SK-N-SH (cell line): ENCODE measurements around the gene NEUROG2. TPM values are rescaled to one million over a fixed set of nuclear protein-coding genes. Genes with fewer than 3 reads are reported as not detected.
A peak's percentile ranks its signal among the peaks of the same experiment; 100 is the strongest.

ENCODE experiments used
- CTCF ChIA-PET: fragments of 300-600, 350-600 bp; formaldehyde crosslinking; extraction: SDS; loops from one replicate; lab custom pipeline; 2021; lab: Yijun Ruan, JAX
- POLR2A ChIA-PET: fragments of 350-600 bp; sonication (Branson Sonifier 250); formaldehyde crosslinking; extraction: SDS; loops from one replicate; lab custom pipeline; 2020; ENCODE audit warnings: antibody characterized with exemption, inconsistent platforms; lab: Yijun Ruan, JAX
- DNase-seq: peaks from one replicate; pipeline ENCODE4 v3.0.0; 2012
- H2AFZ ChIP-seq: fragments of 200-600 bp; sonication (generic); 2 replicates; pipeline ENCODE4 v1.8.1; 2016; ENCODE audit warnings: antibody characterized with exemption, mild to moderate bottlenecking, low read depth
- H3F3A ChIP-seq: fragments of 200-600 bp; sonication (generic); replicated peaks from 2 replicates; pipeline ENCODE3; 2016; ENCODE audit warnings: antibody characterized with exemption, mild to moderate bottlenecking; ENCODE audit not compliant: insufficient read depth
- H3K27ac ChIP-seq, 2 experiments: fragments of 200-500 bp in 1 of 2; fragments of 200-600 bp in 1 of 2; sonication (Bioruptor generic) in 1 of 2; sonication (generic), shearing (Covaris generic) in 1 of 2; 2 replicates each; pipeline versions ENCODE4 v1.5.1 to v1.6.1; 2014 to 2016; ENCODE audit warnings: low read depth in 2 of 2, inconsistent platforms in 1 of 2, low read length in 1 of 2, mild to moderate bottlenecking in 1 of 2, mixed read lengths in 1 of 2
- H3K27me3 ChIP-seq: fragments of 200-600 bp; sonication (generic), shearing (Covaris generic); 2 replicates; pipeline ENCODE4 v1.6.1; 2016; ENCODE audit warnings: mixed run types; ENCODE audit not compliant: insufficient read depth
- H3K36me3 ChIP-seq, 2 experiments: fragments of 200-500 bp in 1 of 2; fragments of 200-600 bp in 1 of 2; sonication (Bioruptor generic) in 1 of 2; sonication (generic) in 1 of 2; replicated peaks in 1 of 2; 2 replicates each; pipeline versions ENCODE3 to v1.5.1; 2014 to 2016; ENCODE audit warnings: low read length in 1 of 2, mild to moderate bottlenecking in 1 of 2; ENCODE audit not compliant: insufficient read depth in 2 of 2, control insufficient read depth in 1 of 2
- H3K4me1 ChIP-seq, 2 experiments: fragments of 200-500 bp in 1 of 2; fragments of 200-600 bp in 1 of 2; sonication (Bioruptor generic) in 1 of 2; sonication (generic), shearing (Covaris generic) in 1 of 2; 2 replicates each; pipeline versions ENCODE4 v1.5.1 to v1.6.1; 2014 to 2016; ENCODE audit warnings: low read depth in 1 of 2, low read length in 1 of 2, mixed run types in 1 of 2; ENCODE audit not compliant: insufficient read depth in 2 of 2, control insufficient read depth in 1 of 2
- H3K4me2 ChIP-seq: fragments of 200-600 bp; sonication (generic), shearing (Covaris generic); 2 replicates; pipeline ENCODE4 v1.6.1; 2017; ENCODE audit warnings: mixed run types
- H3K4me3 ChIP-seq, 2 experiments: fragments of 200-500 bp in 1 of 2; fragments of 200-600 bp in 1 of 2; sonication (Bioruptor generic) in 1 of 2; sonication (generic), shearing (Covaris generic) in 1 of 2; 2 replicates each; pipeline versions ENCODE4 v1.5.1 to v1.8.1; 2014 to 2016; ENCODE audit warnings: low read depth in 2 of 2, inconsistent platforms in 1 of 2, low read length in 1 of 2, mild to moderate bottlenecking in 1 of 2, mixed read lengths in 1 of 2, moderate library complexity in 1 of 2
- H3K79me2 ChIP-seq: fragments of 200-600 bp; sonication (generic); 2 replicates; pipeline ENCODE4 v1.8.1; 2017; ENCODE audit warnings: mild to moderate bottlenecking; ENCODE audit not compliant: insufficient read depth
- H3K9ac ChIP-seq: fragments of 200-600 bp; sonication (generic); 2 replicates; pipeline ENCODE4 v1.6.1; 2017; ENCODE audit warnings: mixed run types
- H3K9me2 ChIP-seq: fragments of 200-600 bp; sonication (generic); 2 replicates; pipeline ENCODE4 v1.6.1; 2017; ENCODE audit warnings: mixed run types
- H3K9me3 ChIP-seq: fragments of 200-600 bp; sonication (generic); 2 replicates; pipeline ENCODE4 v1.6.1; 2017; ENCODE audit warnings: mixed run types, mild to moderate bottlenecking, moderate library complexity
- H4K20me1 ChIP-seq: fragments of 200-600 bp; sonication (generic); 2 replicates; pipeline ENCODE4 v1.6.1; 2017; ENCODE audit warnings: mild to moderate bottlenecking, mixed run types; ENCODE audit not compliant: insufficient read depth
- CHD2 ChIP-seq: fragments of 150-350 bp; IDR thresholded peaks from 2 replicates; pipeline ENCODE4 v1.6.1; 2018; ENCODE audit warnings: low read length; ENCODE audit not compliant: partially characterized antibody
- EZH2phosphoT487 ChIP-seq: fragments of 200-600 bp; sonication (generic); IDR thresholded peaks from 2 replicates; pipeline ENCODE4 v1.6.1; 2017; ENCODE audit warnings: low read depth, mixed run types, mild to moderate bottlenecking, antibody characterized with exemption, moderate library complexity, borderline replicate concordance
- FOXJ3 ChIP-seq: sonication (generic); formaldehyde crosslinking; IDR thresholded peaks from 2 replicates; pipeline ENCODE4 v1.5.1; 2020; ENCODE audit warnings: mild to moderate bottlenecking, missing genetic modification reagents
- GABPA ChIP-seq: IDR thresholded peaks from 2 replicates; pipeline ENCODE4 v1.4.0; 2012; ENCODE audit warnings: low read depth, mild to moderate bottlenecking
- GATA2 ChIP-seq: sonication (generic); formaldehyde crosslinking; IDR thresholded peaks from 2 replicates; pipeline ENCODE4 v1.5.0; 2020; ENCODE audit warnings: mild to moderate bottlenecking, missing genetic modification reagents
- IRF3 ChIP-seq: fragments of 150-350 bp; IDR thresholded peaks from 2 replicates; pipeline ENCODE4 v1.6.1; 2016; ENCODE audit warnings: mild to moderate bottlenecking, low read depth, low read length
- MEF2A ChIP-seq: IDR thresholded peaks from 2 replicates; pipeline ENCODE4 v1.4.0; 2012; ENCODE audit warnings: low read depth, borderline replicate concordance
- MXI1 ChIP-seq: IDR thresholded peaks from 2 replicates; pipeline ENCODE4 v1.6.1; 2012; ENCODE audit warnings: mild to moderate bottlenecking, low read depth, low read length, improper control_type of control experiment
- NFIC ChIP-seq: IDR thresholded peaks from 2 replicates; pipeline ENCODE4 v1.4.0; 2012; ENCODE audit warnings: borderline replicate concordance
- NRF1 ChIP-seq: IDR thresholded peaks from 2 replicates; pipeline ENCODE4 v1.6.1; 2012; ENCODE audit warnings: low read depth, mild to moderate bottlenecking, low read length
- RCOR1 ChIP-seq: fragments of 150-350 bp; IDR thresholded peaks from 2 replicates; pipeline ENCODE4 v1.6.1; 2017; ENCODE audit warnings: antibody characterized with exemption, low read length
- REST ChIP-seq: IDR thresholded peaks from 2 replicates; pipeline ENCODE4 v1.6.1; 2012; ENCODE audit warnings: mild to moderate bottlenecking, low read depth, low read length, moderate library complexity
- TEAD4 ChIP-seq: IDR thresholded peaks from 2 replicates; pipeline ENCODE4 v1.4.0; 2012; ENCODE audit warnings: mild to moderate bottlenecking, borderline replicate concordance; ENCODE audit not compliant: insufficient read depth
- USF1 ChIP-seq: IDR thresholded peaks from 2 replicates; pipeline ENCODE4 v1.4.0; 2012; ENCODE audit warnings: low read depth, borderline replicate concordance
- WGBS: methylation state at CpG from one replicate; pipeline ENCODE4 v1.1.6; 2017; ENCODE audit warnings: low lambda C conversion rate; 5-methylcytosine and 5-hydroxymethylcytosine counted together
- polyA plus RNA-seq, 3 experiments: library from polyadenylated mRNA; depleted of rRNA; stranded (reverse); fragments of >200 nt; gene quantifications; 2 replicates each; pipeline ENCODE4 v1.2.3, GENCODE V29; 2012

Gene NEUROG2
- not detected in 2 replicates for polyA plus RNA-seq (2012; rRNA removed)
- 0.03 TPM in 1 of 2 replicates, not detected in the other for polyA plus RNA-seq (2012; cell fraction: cytosol; rRNA removed)
- 0.04 TPM in 1 of 2 replicates, not detected in the other for polyA plus RNA-seq (2012; cell fraction: nucleus; rRNA removed)

GRCh38 chr4:112516066-112516470 lies at the start of gene NEUROG2:
NEUROG2 (minus strand) TSS chr4:112516180; CDS start chr4:112515475, 705 bp downstream.
- peaks cover 14 to 32% of the 10 kb centered on the region in 2 experiments; a peak in 2 of 4 replicates for H3K4me1 ChIP-seq
- no peaks in the 10 kb centered on the region for H3K79me2 ChIP-seq
- peak; percentile 72 for DNase-seq
- no peaks in the 10 kb centered on the region for H3K9me2 ChIP-seq
- H3K27ac ChIP-seq: peak within 1 kb of the TSS in 1 of 2 experiments; percentile 34; a peak in 1 of 4 replicates
- WGBS: 1% methylated on average over 6 of the region's 15 CpGs
- H3K4me2 ChIP-seq: peak within 1 kb of the TSS; percentile 99
- ChIA-PET CTCF (interaction anchor here (0.9 to 2.4 kb wide), 4 partner anchors 12 to 189 kb away, joined by 4 to 15 read pairs (median 6); no protein-coding TSS in a partner anchor), POLR2A (interaction anchor here (1.0 kb wide), 1 partner anchor 244 kb away, joined by 3 read pairs; no protein-coding TSS in a partner anchor)
- H3F3A ChIP-seq: peaks cover 3% of the 10 kb centered on the region
- TF ChIP-seq REST (no peak), IRF3 (no peak), GATA2 (CRISPR knock-in tag) (no peak), MXI1 (0 out of 2 replicates have a peak, but pooled peaks have one; percentile 8)
- peaks cover 56% of the 10 kb centered on the region for H3K27me3 ChIP-seq
- no peaks in the 10 kb centered on the region for H4K20me1 ChIP-seq
- H3K36me3 ChIP-seq: no peaks in the 10 kb centered on the region
- peak within 1 kb of the TSS; percentile 87; the same call in 1 of the 2 replicates for H2AFZ ChIP-seq
- H3K4me3 ChIP-seq: peak within 1 kb of the TSS; percentile 56 to 73
- no peaks in the 10 kb centered on the region for H3K9me3 ChIP-seq
- H3K9ac ChIP-seq: no peak within 1 kb of the TSS

- Histone ChIP-seq H3K9me3 (no peaks in the 10 kb centered on the region), H2AFZ (no peak overlapping the region), H3F3A (no peaks in the 10 kb centered on the region), H4K20me1 (no peaks in the 10 kb centered on the region), H3K27ac (peak overlapping the region in 1 of 2 experiments; percentile 84; a peak in 2 of 4 replicates), H3K9ac (no peak overlapping the region), H3K4me2 (no peak overlapping the region), H3K27me3 (no peaks in the 10 kb centered on the region), H3K9me2 (no peaks in the 10 kb centered on the region), H3K36me3 (peaks cover 2 to 3% of the 10 kb centered on the region in 2 experiments), H3K79me2 (no peaks in the 10 kb centered on the region), H3K4me3 (no peak overlapping the region), H3K4me1 (peaks cover 0 to 8% of the 10 kb centered on the region in 2 experiments; a peak in 2 of 4 replicates)
- DNase-seq: no peak
- WGBS: 96% methylated on average over 24 of the region's 25 CpGs
- POLR2A ChIA-PET: no interaction called here
- CTCF ChIA-PET: interaction anchor here (1.4 to 1.7 kb wide), 2 partner anchors 40 to 201 kb away, joined by 3 to 4 read pairs; no protein-coding TSS in a partner anchor
- no peak for TF ChIP-seq EZH2phosphoT487
- no peak for TF ChIP-seq TEAD4
- no peak for TF ChIP-seq NFIC
- TF ChIP-seq USF1: no peak
- TF ChIP-seq CHD2: no peak
- no peak for TF ChIP-seq MEF2A
- TF ChIP-seq REST: no peak
- TF ChIP-seq FOXJ3 (CRISPR knock-in tag): no peak
- no peak for TF ChIP-seq RCOR1
- no peak for TF ChIP-seq NRF1
- TF ChIP-seq GABPA: no peak
Observed at GRCh38 chr4:112564706-112565270, 48.8 kb upstream of the NEUROG2 start.
